GM10847 (cell line): ENCODE data around the gene TRMT112.
A peak's percentile ranks its signal among the peaks of the same experiment; 100 is the strongest.

ENCODE experiments used
- POLR2A ChIP-seq: IDR thresholded peaks from 2 replicates; pipeline ENCODE4 v1.6.1; 2011; ENCODE audit not compliant: insufficient read length; ENCODE audit errors: extremely low read depth

The TRMT112 gene

GRCh38 chr11:64283092-64283491, 34.3 kb downstream of the TRMT112 start:
- no peak for TF ChIP-seq POLR2A

- TF ChIP-seq POLR2A, result no peak
Measured at GRCh38 chr11:64281957-64282770, 35.2 kb downstream of the TRMT112 start.

- TF ChIP-seq POLR2A, result no peak
Measured at GRCh38 chr11:64278576-64279190, 38.7 kb downstream of the TRMT112 start.

DNA sequence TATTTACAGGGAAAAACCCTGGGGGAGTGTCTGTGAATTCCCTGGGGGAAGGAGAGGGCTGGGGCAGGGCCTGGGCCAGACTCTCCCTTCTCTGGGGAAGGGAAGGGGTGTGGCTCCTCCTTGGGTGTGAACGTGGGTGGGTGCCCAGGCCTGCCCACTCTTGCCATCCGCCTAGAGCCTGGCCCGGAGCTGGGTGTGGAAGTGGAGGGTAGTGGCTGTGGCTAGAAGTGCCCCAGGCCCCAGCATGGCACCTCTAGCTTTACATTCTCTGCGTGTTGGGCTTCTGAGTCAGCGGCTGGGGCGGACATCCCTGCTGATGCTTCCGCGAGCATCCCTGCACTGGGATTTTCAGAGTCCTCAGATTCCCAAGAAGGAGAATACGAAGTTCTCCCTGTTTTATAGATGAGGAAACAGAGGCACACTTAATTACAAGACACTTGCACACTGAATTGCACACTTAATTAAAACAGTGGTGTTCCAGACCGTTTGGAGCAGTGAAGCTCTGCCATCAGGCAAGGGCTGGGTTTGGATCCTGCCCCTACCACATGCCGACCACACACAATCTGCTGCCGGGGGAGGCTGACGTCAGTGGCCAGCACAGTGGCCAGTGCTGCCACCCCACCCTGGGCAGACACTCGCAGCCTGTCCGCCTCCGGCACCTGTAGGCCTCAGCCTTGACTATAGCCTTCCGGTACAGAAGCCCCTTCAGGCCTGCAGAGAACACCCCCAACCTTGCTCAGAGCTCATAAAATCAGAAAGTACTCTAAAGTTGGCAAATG, 40.5 kb downstream of the TRMT112 start:
- TF ChIP-seq POLR2A, result no peak

- TF ChIP-seq POLR2A, result no peak
Measured at GRCh38 chr11:64275841-64276240, 41.5 kb downstream of the TRMT112 start.

GRCh38 chr11:64275031-64275800, 42.1 kb downstream of the TRMT112 start:
- TF ChIP-seq POLR2A, result no peak

- peak; percentile 83 for TF ChIP-seq POLR2A
Measured at GRCh38 chr11:64269540-64270220, 47.7 kb downstream of the TRMT112 start.

DNA sequence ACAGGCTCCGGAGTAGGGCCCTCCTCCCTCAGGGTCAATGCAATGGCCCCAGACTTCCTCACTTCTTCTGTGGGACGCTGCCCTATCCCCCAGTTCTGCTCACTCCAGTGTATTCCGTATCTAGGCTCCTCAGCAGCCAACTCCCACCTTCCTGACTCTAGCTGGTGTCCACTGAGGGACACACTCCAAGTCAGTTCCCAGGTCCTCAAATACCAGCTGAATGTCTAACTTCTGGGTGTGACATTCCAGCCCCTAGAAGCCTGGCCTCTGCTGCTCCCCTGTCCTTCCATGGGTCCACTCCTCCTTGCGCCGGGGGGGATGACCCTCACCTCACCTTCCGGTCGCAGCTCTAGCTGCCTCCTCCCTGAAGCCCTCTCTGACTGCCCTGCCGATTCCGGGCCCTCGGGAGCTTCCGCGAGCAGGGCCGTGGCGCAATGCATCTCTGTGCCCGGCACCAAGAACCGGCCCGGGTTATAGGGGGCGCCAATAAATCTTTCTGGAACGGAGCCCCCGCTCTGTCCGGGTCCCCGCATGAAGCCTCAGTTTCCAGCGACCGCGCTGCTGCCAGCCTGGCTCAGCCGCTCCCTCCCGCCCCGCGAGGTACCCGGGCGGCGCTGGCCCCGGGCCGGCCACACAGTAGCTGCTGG, 48.3 kb downstream of the TRMT112 start:
- no peak for TF ChIP-seq POLR2A

GRCh38 chr11:64268025-64268892, 49.1 kb downstream of the TRMT112 start:
- no peak for TF ChIP-seq POLR2A

- no peak for TF ChIP-seq POLR2A
Measured at GRCh38 chr11:64267207-64267945, 50.0 kb downstream of the TRMT112 start.
